ENCODE measurements around the gene EEFSEC.

- no peak for TF ChIP-seq EZH2 (IDR thresholded peaks at IDR 0.05; ENCODE audit: low read length, unreplicated experiment)
- TF ChIP-seq CTCF (conservative IDR thresholded peaks at IDR 0.05; ENCODE audit: low read depth, low read length), result no peak
Measured at GRCh38 chr3:128427175-128427857, 274.0 kb downstream of the EEFSEC start.

All from PC-3 (cell line).